GM21717 (cell line): ENCODE data around the gene CARD10.

Experiments
- ATAC-seq: cut with Tn5 transposase; IDR thresholded peaks from one replicate; pipeline ENCODE4 v1.9.1; 2021; ENCODE audit warnings: mild to moderate bottlenecking, moderate library complexity; ENCODE audit not compliant: unreplicated experiment

CARD10 gene

GRCh38 chr22:37488337-37489135, 30.7 kb downstream of the CARD10 start:
- no peak for ATAC-seq

DNA sequence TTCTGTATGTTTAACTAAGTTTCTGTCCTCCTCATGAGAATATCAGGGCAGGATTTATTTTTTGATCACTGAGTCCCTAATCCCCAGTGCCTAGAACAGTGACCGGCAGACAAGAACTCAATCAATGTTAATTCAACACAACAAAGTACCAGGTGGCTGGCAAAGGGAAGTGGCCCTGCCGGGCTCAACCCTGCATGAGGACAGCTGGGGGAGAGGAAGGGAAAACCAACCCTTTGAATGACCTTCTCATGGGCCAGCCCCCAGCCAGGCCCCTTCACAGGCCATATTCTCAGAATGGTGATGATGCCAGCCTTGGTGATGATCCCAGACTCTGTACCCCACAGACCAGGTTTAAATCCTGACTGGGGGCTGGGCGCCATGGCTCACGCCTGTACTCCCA, 31.6 kb downstream of the CARD10 start:
- no peak for ATAC-seq

- no peak for ATAC-seq
These were observed 32.1 kb downstream of the CARD10 start for GRCh38 chr22:37487129-37487528.

GRCh38 chr22:37486224-37486845, 32.9 kb downstream of the CARD10 start, which contains the start of gene MFNG:
Gene MFNG (minus strand): TSS chr22:37486384. CDS start chr22:37486177, 207 bp downstream.
- ATAC-seq = no peak

GRCh38 chr22:37485395-37486223, 33.6 kb downstream of the CARD10 start:
- no peak for ATAC-seq

- no peak for ATAC-seq
These were observed 34.5 kb downstream of the CARD10 start for GRCh38 chr22:37484480-37485394.

- no peak for ATAC-seq
These were observed 36.2 kb downstream of the CARD10 start for GRCh38 chr22:37483050-37483449.

- ATAC-seq = no peak
These were observed 37.0 kb downstream of the CARD10 start for GRCh38 chr22:37482244-37482643.

DNA sequence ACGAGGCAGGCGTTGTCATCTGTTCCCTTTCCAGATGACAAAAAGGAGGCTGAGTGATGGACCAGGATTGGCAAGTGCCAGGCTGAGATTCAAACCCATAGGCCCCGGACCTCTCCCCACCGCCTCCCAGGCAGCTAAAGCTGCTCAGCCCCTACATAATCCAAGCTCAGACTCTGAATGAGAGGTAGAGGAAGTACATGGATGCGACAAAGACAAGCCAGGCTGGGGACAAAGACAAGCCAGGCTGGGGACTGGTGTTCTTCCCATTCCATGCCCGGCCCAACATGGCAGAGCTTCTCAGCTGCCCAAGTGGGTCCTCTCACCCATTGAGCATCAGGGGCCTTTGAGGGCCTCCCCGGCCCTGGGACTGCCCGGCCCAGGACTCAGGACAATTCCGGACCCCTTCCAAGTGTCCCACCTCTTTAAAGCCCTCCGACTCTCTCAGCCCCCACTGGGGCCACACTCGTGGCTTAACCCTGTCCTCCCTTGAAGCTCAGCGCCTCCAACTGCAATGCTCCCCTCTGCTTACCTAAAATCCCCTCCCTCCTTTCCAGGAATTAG, 37.8 kb downstream of the CARD10 start:
- no peak for ATAC-seq

DNA sequence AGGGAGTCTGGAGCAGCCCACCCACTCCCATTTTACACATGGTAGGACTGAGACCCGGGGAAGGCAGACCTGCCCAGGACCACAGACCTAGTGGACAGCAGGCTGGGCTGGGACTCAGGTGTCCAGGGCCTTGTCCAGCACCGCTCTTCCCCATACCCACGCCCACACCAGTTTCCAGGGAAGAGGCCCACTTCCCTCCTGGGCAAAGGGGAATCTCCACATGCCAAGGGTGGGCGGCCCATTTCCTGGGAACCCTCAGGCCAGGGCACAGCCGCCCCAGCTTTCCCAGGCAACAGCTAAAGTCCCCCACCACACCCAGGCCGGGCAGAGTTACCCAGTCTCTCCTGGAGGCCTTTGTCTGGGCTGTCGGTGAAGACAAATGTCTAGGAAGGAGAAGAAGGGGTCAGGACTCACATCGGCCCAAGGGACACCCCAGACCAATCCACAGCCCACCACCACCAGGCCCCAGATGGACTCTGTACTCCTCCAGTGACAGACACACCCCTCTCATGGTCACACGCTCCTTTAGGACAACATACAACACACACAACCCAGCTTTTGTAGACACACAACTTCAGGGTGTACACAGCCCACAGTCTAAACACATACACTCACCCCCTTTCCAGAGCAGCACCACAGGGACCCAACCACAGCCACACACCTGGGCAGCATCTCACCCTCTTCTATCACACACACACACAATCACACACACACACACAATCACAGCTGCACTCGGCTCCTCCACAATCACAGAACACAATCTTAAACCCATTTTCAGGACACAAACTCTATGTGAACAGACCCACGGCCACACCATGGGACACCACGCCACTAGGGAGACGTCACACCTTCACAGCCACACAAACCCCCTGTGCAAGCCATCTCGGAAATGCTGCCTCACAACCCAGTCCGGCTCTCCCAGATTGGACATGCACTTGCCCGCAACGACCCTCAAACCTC, 38.5 kb downstream of the CARD10 start:
- no peak for ATAC-seq

- no peak for ATAC-seq
These were observed 40.0 kb downstream of the CARD10 start for GRCh38 chr22:37479196-37479595.

DNA sequence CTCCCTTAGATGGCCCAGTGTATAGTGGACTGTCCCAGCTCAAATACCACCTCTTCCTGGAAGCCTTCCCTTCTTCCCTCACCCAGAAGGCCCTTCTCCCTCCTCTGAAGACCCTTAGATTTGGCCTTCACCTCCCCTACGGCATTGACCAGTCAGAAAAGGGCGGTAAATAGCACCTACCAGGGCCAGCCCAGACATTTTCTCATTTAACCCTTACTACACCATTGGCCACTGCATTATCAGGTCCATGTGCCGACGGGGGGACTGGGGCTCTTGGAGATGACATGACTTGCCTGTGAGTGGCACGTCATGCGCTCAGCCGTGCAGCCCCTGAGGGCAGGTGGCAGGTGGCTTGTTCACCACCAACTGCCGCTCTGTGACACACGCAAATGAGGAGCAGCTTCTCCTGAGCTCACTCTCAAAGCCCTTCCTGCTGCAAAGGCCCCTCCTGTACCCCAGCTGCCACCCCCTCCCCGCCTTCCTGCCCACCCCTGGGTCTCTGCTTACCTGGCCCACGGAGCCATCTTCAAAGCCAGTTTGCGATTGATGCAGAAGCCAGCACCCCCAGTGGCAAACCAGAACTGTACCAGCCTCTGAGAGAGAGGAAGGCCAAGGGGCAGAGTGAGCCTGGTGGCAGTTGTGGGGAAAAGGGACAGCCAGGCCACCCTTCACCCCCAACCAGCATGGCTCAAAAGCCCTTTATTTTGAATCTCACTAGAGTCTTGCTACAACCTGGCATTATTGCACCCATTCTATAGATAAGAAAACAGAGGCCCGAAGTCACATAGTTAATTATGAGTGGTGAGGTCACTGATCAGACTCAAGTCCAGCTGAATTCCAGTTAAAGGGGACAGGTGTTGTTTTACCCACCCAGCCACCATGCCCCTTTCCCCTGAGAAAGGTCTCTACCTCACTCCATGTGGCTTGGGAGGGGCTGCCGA, 42.6 kb downstream of the CARD10 start:
- no peak for ATAC-seq

DNA sequence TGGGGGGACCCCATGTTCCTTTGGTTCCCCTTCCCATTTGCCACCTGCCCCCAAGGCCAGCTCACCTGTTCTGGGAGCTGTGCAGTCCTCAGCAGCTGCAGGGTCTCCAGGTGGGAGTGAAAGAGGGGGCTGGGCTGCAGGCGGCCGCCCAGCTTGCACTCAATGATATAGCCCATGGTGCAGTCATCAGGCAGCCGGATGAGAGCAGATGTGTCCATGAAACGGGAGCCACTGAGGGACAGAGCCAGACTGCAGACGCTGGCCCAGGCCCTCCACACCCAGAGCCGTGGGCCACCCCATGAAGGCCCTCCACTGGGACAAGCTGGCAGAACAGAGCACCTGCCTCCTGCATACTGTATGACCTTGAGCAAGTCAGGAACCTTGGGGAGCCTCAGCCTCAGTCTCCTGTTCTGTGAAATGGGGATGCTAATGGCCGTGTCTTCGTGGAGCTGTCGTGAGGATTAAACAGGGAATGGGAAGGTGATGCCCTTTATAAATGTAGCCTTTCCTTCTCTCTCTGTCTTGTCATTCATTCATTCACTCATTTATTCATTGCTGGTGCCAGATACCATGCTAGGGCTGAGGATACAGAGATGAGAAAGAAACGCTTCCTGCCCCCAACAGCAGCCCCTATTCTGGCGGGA, 44.6 kb downstream of the CARD10 start:
- no peak for ATAC-seq

- no peak for ATAC-seq
These were observed 45.7 kb downstream of the CARD10 start for GRCh38 chr22:37473437-37473946.

DNA sequence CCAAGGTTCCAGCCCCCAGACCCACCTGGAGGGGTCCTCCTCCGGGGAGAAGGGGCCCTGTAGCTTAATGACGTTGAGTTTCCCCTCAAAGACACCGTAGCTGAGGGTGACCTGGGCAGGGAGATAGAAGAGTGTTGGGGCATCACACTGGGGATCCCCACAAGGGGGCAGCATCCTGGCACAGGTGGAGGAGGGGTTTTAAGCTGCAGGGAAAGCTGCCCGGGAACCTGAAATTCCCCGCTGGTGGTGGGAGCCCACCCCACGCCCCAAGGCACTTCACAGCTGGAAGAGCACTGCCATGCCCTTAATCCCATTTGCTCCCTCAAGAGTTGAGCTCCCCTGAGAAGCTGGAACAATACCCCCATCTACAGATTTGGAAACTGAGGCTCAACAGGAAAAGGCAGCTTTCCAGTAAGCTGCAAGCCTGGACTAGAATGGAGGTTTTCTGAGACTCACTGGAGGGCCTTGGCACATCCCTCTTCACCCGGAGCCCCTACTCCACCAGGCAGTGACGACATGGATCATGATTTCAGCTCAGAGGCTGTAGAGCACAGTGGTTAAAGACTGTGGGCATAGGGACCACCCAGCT, 46.7 kb downstream of the CARD10 start:
- ATAC-seq = no peak

GRCh38 chr22:37471727-37472417, 47.3 kb downstream of the CARD10 start:
- ATAC-seq = no peak
